NCI-H2196 treated with DMSO at 0.1 percent for 48 hours (cell line): Measurements from ENCODE around the gene SLC38A4.

Experiments
- DNase-seq: peaks from one replicate; lab custom pipeline; 2025; ENCODE audit not compliant: unreplicated experiment; lab: John Stamatoyannopoulos, UW

SLC38A4 gene

GRCh38 chr12:46815809-46816208 lies 10.0 kb downstream of the SLC38A4 start:
- no peak for DNase-seq

- DNase-seq: no peak
Measured at GRCh38 chr12:46814143-46814542, 11.7 kb downstream of the SLC38A4 start.

GRCh38 chr12:46811185-46811584 lies 14.6 kb downstream of the SLC38A4 start:
- no peak for DNase-seq

GRCh38 chr12:46808955-46809697 lies 16.7 kb downstream of the SLC38A4 start:
- DNase-seq: no peak

GRCh38 chr12:46808317-46808716 lies 17.5 kb downstream of the SLC38A4 start:
- no peak for DNase-seq

- DNase-seq: no peak
Measured at GRCh38 chr12:46804054-46804453, 21.7 kb downstream of the SLC38A4 start.

- DNase-seq: no peak
Measured at GRCh38 chr12:46803517-46803916, 22.3 kb downstream of the SLC38A4 start.

GRCh38 chr12:46801293-46801692 lies 24.5 kb downstream of the SLC38A4 start:
- DNase-seq: no peak

- no peak for DNase-seq
Measured at GRCh38 chr12:46800160-46800559, 25.6 kb downstream of the SLC38A4 start.

GRCh38 chr12:46798648-46799047 lies 27.1 kb downstream of the SLC38A4 start:
- no peak for DNase-seq

- no peak for DNase-seq
Measured at GRCh38 chr12:46798056-46798455, 27.7 kb downstream of the SLC38A4 start.

GRCh38 chr12:46795988-46796387 lies 29.8 kb downstream of the SLC38A4 start:
- no peak for DNase-seq

- DNase-seq: no peak
Measured at GRCh38 chr12:46794593-46795190, 31.1 kb downstream of the SLC38A4 start.

GRCh38 chr12:46792925-46793324 lies 32.9 kb downstream of the SLC38A4 start:
- no peak for DNase-seq

GRCh38 chr12:46790066-46790465 lies 35.7 kb downstream of the SLC38A4 start:
- DNase-seq: no peak

GRCh38 chr12:46788072-46788887 lies 37.5 kb downstream of the SLC38A4 start:
- no peak for DNase-seq

- no peak for DNase-seq
Measured at GRCh38 chr12:46787496-46788055, 38.2 kb downstream of the SLC38A4 start.

- DNase-seq: no peak
Measured at GRCh38 chr12:46786774-46787173, 39.0 kb downstream of the SLC38A4 start.

GRCh38 chr12:46785382-46785781 lies 40.4 kb downstream of the SLC38A4 start:
- DNase-seq: no peak

GRCh38 chr12:46783871-46784270 lies 41.9 kb downstream of the SLC38A4 start:
- DNase-seq: no peak

- no peak for DNase-seq
Measured at GRCh38 chr12:46779879-46780278, 45.9 kb downstream of the SLC38A4 start.

- no peak for DNase-seq
Measured at GRCh38 chr12:46779063-46779462, 46.7 kb downstream of the SLC38A4 start.
